ENCODE measurements around the gene TRIM46. TPM values are rescaled to one million over a fixed set of nuclear protein-coding genes. Genes with fewer than 3 reads are reported as not detected.

TRIM46 gene
- total and polyA plus RNA-seq, 9 of the 15 experiments (the other 6 are each of a cell fraction or from before 2014, with no cell fraction given): 0.05 to 0.60 (median 0.16) TPM; not detected in 3

DNA sequence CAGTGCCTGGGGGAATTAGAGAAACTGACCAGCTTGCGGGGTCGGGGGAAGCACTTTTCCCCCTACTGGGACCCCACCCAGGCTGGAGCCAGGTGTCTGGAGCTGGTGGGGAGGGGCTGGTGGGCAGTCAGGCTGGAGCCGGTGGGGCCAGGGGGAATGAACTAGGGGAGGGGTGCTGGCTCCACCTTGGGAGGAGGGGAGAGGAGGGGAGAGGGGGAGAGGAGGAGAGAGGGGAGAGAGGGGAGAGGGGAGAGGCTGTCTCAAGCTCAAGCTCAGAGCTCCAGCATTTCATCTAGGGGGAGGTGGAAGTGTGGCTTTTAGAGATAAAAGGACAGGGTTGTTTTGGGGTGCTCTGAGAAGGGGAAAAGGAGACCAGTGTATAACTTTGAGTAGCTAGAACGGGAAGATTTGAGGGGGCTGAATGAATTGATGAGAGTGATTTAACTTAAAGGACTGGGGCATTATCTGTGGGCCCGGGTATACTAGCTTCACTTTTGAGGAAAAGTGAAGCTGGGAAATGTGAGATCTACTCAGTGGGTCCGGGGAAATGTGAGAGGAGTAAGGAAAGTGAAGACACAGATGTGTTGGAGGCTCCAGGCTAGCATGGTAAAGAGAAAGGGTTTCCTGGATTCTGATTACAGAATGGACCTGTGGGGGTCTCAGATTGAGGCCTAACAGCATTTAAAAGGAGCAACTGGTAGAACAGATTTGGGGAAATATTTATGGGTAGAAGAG lies 43.2 kb upstream of the TRIM46 start (continued):
- TF ChIP-seq, protein P1, sequence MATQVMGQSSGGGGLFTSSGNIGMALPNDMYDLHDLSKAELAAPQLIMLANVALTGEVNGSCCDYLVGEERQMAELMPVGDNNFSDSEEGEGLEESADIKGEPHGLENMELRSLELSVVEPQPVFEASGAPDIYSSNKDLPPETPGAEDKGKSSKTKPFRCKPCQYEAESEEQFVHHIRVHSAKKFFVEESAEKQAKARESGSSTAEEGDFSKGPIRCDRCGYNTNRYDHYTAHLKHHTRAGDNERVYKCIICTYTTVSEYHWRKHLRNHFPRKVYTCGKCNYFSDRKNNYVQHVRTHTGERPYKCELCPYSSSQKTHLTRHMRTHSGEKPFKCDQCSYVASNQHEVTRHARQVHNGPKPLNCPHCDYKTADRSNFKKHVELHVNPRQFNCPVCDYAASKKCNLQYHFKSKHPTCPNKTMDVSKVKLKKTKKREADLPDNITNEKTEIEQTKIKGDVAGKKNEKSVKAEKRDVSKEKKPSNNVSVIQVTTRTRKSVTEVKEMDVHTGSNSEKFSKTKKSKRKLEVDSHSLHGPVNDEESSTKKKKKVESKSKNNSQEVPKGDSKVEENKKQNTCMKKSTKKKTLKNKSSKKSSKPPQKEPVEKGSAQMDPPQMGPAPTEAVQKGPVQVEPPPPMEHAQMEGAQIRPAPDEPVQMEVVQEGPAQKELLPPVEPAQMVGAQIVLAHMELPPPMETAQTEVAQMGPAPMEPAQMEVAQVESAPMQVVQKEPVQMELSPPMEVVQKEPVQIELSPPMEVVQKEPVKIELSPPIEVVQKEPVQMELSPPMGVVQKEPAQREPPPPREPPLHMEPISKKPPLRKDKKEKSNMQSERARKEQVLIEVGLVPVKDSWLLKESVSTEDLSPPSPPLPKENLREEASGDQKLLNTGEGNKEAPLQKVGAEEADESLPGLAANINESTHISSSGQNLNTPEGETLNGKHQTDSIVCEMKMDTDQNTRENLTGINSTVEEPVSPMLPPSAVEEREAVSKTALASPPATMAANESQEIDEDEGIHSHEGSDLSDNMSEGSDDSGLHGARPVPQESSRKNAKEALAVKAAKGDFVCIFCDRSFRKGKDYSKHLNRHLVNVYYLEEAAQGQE (IDR thresholded peaks at IDR 0.05; ENCODE audit: borderline replicate concordance): no peak
- TF ChIP-seq, protein P1 (CRISPR knock-in tag; IDR thresholded peaks at IDR 0.05; ENCODE audit: low read depth): no peak
- TF ChIP-seq PHF21A (IDR thresholded peaks at IDR 0.05; ENCODE audit: borderline replicate concordance, low read depth) (no peak), SAFB (IDR thresholded peaks at IDR 0.05; ENCODE audit: borderline replicate concordance, low read depth, low read length) (no peak), BCOR (IDR thresholded peaks at IDR 0.05) (no peak), CBX2 (IDR thresholded peaks at IDR 0.05; ENCODE audit: insufficient read depth, low read length, poor library complexity, severe bottlenecking) (no peak), TOE1 (IDR thresholded peaks at IDR 0.05; ENCODE audit: borderline replicate concordance) (no peak), TOE1 (CRISPR knock-in tag; IDR thresholded peaks at IDR 0.05; ENCODE audit: borderline replicate concordance, low read depth) (no peak), ZEB2 (IDR thresholded peaks at IDR 0.05) (no peak), SMARCE1 (IDR thresholded peaks at IDR 0.05) (0 out of 2 replicates have a peak, but pooled peaks have one; percentile 28), ZNF134 (CRISPR knock-in tag; conservative IDR thresholded peaks at IDR 0.05) (no peak), NFYB (IDR thresholded peaks at IDR 0.05; ENCODE audit: extremely low read depth, insufficient read length) (no peak), BRD4 (IDR thresholded peaks at IDR 0.05) (no peak), VEZF1 (CRISPR knock-in tag; IDR thresholded peaks at IDR 0.05) (peak; percentile 24; the same call in 1 of the 2 replicates), ZFP36 (IDR thresholded peaks at IDR 0.05; ENCODE audit: low read depth, low read length, partially characterized antibody) (no peak), SNRNP70 (optimal IDR thresholded peaks at IDR 0.05; ENCODE audit: low read depth, low read length) (no peak), SPI1 (IDR thresholded peaks at IDR 0.05; ENCODE audit: borderline replicate concordance, low read depth, low read length) (no peak), BRD9 (IDR thresholded peaks at IDR 0.05; ENCODE audit: low read depth, partially characterized antibody) (no peak)
- TF ChIP-seq, protein P2, sequence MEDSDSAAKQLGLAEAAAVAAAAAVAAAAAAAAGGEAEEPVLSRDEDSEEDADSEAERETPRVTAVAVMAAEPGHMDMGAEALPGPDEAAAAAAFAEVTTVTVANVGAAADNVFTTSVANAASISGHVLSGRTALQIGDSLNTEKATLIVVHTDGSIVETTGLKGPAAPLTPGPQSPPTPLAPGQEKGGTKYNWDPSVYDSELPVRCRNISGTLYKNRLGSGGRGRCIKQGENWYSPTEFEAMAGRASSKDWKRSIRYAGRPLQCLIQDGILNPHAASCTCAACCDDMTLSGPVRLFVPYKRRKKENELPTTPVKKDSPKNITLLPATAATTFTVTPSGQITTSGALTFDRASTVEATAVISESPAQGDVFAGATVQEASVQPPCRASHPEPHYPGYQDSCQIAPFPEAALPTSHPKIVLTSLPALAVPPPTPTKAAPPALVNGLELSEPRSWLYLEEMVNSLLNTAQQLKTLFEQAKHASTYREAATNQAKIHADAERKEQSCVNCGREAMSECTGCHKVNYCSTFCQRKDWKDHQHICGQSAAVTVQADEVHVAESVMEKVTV (CRISPR knock-in tag; IDR thresholded peaks at IDR 0.05): no peak
